ENCODE data around the gene EXD3. TPM values are rescaled to one million over a fixed set of nuclear protein-coding genes. Genes with fewer than 3 reads are reported as not detected.

Gene EXD3
- total RNA-seq, 2 experiments from 2014 or later: 8.1 to 9.0 TPM

- Mint-ChIP-seq H3K36me3 (ENCODE audit: low read depth) (no peaks in the 10 kb centered on the region), H3K27ac (no peak overlapping the region), H3K27me3 (peaks cover 29% of the 10 kb centered on the region), H3K4me1 (ENCODE audit: low read depth) (peaks cover 3% of the 10 kb centered on the region), H3K4me3 (no peak overlapping the region), H3K9me3 (no peaks in the 10 kb centered on the region)
- ATAC-seq: no peak
- no peak for DNase-seq
- TF ChIP-seq CTCF (IDR thresholded peaks at IDR 0.05): no peak
- intact Hi-C loops (cut with micrococcal nuclease): loop anchor here (10.0 kb wide), 1 partner anchor 112 kb away; no protein-coding TSS in a partner anchor
- ChIA-PET CTCF (interaction anchor here (1.5 kb wide), 1 partner anchor 130 kb away, joined by 3 read pairs; the partner anchor contains the start of gene EXD3), POLR2A (interaction anchor here (1.1 kb wide), 1 partner anchor 13 kb away, joined by 3 read pairs; no protein-coding TSS in a partner anchor)
Observed at GRCh38 chr9:137293094-137293481, 129.9 kb downstream of the EXD3 start.

- POLR2A ChIA-PET: interaction anchor here (0.8 to 1.4 kb wide), 3 partner anchors 10 to 30 kb away, joined by 3 to 4 read pairs (median 3); partner anchors contain the start of gene TOR4A
- H3K4me3 Mint-ChIP-seq: no peak overlapping the region
Observed at GRCh38 chr9:137286975-137287383, 136.0 kb downstream of the EXD3 start.

DNA sequence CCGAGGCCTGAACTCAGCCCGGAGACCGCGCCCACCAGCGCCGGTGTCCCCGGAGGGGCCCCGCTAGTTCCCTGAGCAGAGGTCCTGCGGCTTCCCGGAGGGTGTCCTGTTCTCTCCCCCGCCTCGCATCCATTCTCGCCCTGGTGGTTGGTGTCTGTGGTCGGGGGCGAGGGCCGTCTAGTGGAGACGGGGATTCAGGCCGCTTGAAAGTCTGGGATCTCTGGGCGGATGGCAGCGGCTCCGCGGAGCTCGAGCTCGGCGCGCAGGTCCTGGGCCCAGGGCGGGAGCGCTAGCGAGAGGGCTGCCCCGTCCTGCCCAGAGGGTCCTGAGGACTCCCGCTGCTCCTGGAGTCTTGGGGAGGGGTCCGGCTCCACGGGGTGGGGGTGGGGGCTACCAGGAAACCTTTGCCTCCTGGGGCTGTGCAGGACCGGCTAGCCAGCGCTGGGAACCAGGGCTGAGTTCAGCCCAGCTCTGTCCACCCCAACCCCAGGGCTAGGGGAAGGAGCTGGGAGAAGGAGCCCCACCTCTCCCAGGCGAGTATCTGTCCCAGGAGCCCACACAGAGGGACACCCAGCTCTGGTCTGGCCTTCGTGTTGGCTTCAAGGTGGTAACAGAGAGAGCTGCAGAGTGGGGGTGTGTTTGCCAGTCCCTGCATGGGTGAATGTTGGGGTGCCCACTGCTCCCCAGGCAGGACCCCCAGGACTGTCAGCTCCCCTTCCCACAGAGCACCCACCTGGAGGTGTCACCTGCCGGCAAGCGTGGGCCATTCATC lies 141.4 kb downstream of the EXD3 start:
- ATAC-seq (no peak), DNase-seq (no peak)
- peaks cover 9% of the 10 kb centered on the region for H3K27me3 Mint-ChIP-seq
- no peak overlapping the region for H3K27ac Mint-ChIP-seq
- no peak overlapping the region for H3K4me3 Mint-ChIP-seq
- no peak for TF ChIP-seq CTCF (IDR thresholded peaks at IDR 0.05)
- peaks cover 10% of the 10 kb centered on the region for H3K4me1 Mint-ChIP-seq (ENCODE audit: low read depth)
- H3K9me3 Mint-ChIP-seq: no peaks in the 10 kb centered on the region
- intact Hi-C loops (cut with micrococcal nuclease): no loop called here
- ChIA-PET CTCF (no interaction called here), POLR2A (interaction anchor here (1.2 kb wide), 2 partner anchors 41 to 126 kb away, joined by 3 to 4 read pairs; no protein-coding TSS in a partner anchor)
- H3K36me3 Mint-ChIP-seq (ENCODE audit: low read depth): no peaks in the 10 kb centered on the region

More at GRCh38 chr9:137286975-137287383, 136.0 kb downstream of the EXD3 start:
- H3K9me3 Mint-ChIP-seq: no peaks in the 10 kb centered on the region
- DNase-seq (peak; percentile 53), ATAC-seq (peak; percentile 71)
- no peaks in the 10 kb centered on the region for H3K4me1 Mint-ChIP-seq (ENCODE audit: low read depth)
- TF ChIP-seq CTCF (IDR thresholded peaks at IDR 0.05): no peak
- H3K36me3 Mint-ChIP-seq (ENCODE audit: low read depth): no peaks in the 10 kb centered on the region
- no peak overlapping the region for H3K27ac Mint-ChIP-seq
- CTCF ChIA-PET: interaction anchor here (0.6 to 1.8 kb wide), 17 partner anchors 14 to 254 kb away, joined by 3 to 8 read pairs (median 3); partner anchors contain the start of genes EXD3, NOXA1 and NRARP
- intact Hi-C loops (cut with micrococcal nuclease): no loop called here
- H3K27me3 Mint-ChIP-seq: peaks cover 6% of the 10 kb centered on the region

DNA sequence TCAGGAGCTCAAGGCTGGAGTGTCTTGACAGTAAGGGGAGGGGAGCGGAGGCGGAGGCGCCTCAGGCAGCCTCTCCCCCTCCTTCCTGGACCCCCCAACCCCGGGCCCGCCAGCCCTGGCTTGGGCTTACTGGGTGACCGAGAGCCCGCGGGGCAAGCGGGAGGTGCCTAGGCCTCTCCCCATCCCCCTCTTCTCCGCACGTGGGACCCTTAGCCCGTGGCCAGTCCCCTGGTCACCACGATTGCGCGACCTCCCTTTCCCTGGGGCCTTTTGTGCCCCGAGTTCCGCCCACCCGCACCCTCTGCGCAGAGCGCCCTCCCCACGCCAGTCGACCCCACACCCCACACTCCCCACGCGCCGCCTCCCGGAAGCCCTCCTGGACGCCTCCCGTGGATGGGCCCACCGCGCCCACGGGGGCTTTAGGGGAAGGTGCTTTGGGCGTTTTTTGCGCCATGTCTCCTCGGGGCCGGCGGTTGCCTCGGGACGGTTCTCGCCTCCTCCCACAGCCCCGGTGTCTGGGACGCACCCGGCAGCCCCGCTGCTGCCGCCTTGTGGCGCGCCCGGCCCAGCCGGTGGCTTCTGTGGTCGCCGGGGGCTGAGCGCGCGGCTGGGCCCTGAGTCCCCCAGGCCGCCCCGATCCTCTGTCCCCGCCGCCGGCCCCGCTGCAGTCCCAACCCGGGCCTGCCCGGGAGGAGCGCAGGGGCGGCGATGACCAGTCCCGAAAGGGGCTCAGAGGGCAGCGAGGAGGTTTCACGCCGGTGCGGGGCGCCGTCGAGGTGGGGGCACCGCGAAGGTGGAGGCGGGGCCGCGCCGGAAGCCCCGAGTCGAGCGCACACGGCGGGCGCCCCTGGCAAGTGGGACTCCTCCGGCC lies 142.3 kb downstream of the EXD3 start:
- H3K27ac Mint-ChIP-seq: no peak overlapping the region
- H3K4me3 Mint-ChIP-seq: no peak overlapping the region
- CTCF ChIA-PET: no interaction called here
- no peaks in the 10 kb centered on the region for H3K9me3 Mint-ChIP-seq
- ATAC-seq (no peak), DNase-seq (no peak)
- H3K27me3 Mint-ChIP-seq: peaks cover 9% of the 10 kb centered on the region
- H3K4me1 Mint-ChIP-seq (ENCODE audit: low read depth): peaks cover 11% of the 10 kb centered on the region
- intact Hi-C loops (cut with micrococcal nuclease): no loop called here
- no peaks in the 10 kb centered on the region for H3K36me3 Mint-ChIP-seq (ENCODE audit: low read depth)
- POLR2A ChIA-PET: interaction anchor here (1.0 to 1.3 kb wide), 3 partner anchors 13 to 40 kb away, joined by 3 to 4 read pairs (median 3); partner anchors contain the start of gene NELFB
- TF ChIP-seq CTCF (IDR thresholded peaks at IDR 0.05): no peak
